ENCODE results near the gene ZBTB39.

GRCh38 chr12:57051011-57051410 lies 44.7 kb upstream of the ZBTB39 start:
- TF ChIP-seq POLR2A (IDR thresholded peaks at IDR 0.05) (no peak), EP300 (IDR thresholded peaks at IDR 0.05) (no peak), CTCF (IDR thresholded peaks at IDR 0.05) (no peak), POLR2AphosphoS5 (IDR thresholded peaks at IDR 0.05) (no peak)

Data from suprapubic skin (tissue), 4 donors.